Heart right ventricle (tissue), 16 donors: ENCODE results near the gene TRIM9. TPM values are rescaled to one million over a fixed set of nuclear protein-coding genes. Genes with fewer than 3 reads are reported as not detected.

Experiments used
- ATAC-seq, 8 donors: fragments of 200-7000 bp; cut with Tn5 transposase; one replicate each; pipeline ENCODE4 v1.9.1; 2020; ENCODE audit warnings: mild to moderate bottlenecking in 8 of 8, moderate library complexity in 8 of 8, moderate number of reproducible peaks in 1 of 8
- DNase-seq, 2 donors: peaks; one replicate each; pipeline ENCODE4 v3.0.0-alpha.2; 2020
- H3K27ac ChIP-seq, 10 donors: fragments of 200-600 bp; sonication (generic) in 2 of 10; one replicate each; pipeline versions ENCODE4 v1.5.0 to v1.8.0; 2020 to 2022; ENCODE audit warnings: mild to moderate bottlenecking in 3 of 10
- H3K27me3 ChIP-seq, 7 donors: fragments of 200-600 bp; one replicate each; pipeline ENCODE4 v1.8.0; 2021 to 2022; ENCODE audit warnings: mild to moderate bottlenecking in 2 of 7
- H3K36me3 ChIP-seq, 9 donors: fragments of 200-600 bp; sonication (generic) in 1 of 9; one replicate each; pipeline versions ENCODE4 v1.5.0 to v1.8.0; 2020 to 2022; ENCODE audit warnings: mild to moderate bottlenecking in 2 of 9
- H3K4me1 ChIP-seq, 9 donors: fragments of 200-600 bp; sonication (generic) in 1 of 9; one replicate each; pipeline versions ENCODE4 v1.5.0 to v1.8.0; 2020 to 2022; ENCODE audit warnings: mild to moderate bottlenecking in 4 of 9
- H3K4me3 ChIP-seq, 10 donors: fragments of 200-600 bp; sonication (generic) in 2 of 10; one replicate each; pipeline versions ENCODE4 v1.5.0 to v1.8.0; 2020 to 2022; ENCODE audit warnings: mild to moderate bottlenecking in 7 of 10, moderate library complexity in 2 of 10
- H3K9me3 ChIP-seq, 11 donors: fragments of 200-600 bp in 10 of 11; sonication (generic) in 2 of 11; one replicate each; pipeline versions ENCODE4 v1.5.0 to v1.8.0; 2013 to 2022; ENCODE audit warnings: mild to moderate bottlenecking in 2 of 11, control low read depth in 1 of 11, moderate library complexity in 1 of 11
- WGBS, 2 donors: extraction: QIAGEN DNeasy Blood & Tissue Kit; methylation state at CpG; one replicate each; pipeline ENCODE4 v1.1.7; 2013; ENCODE audit warnings: inconsistent platforms in 1 of 2; 5-methylcytosine and 5-hydroxymethylcytosine counted together
- intact Hi-C, 10 donors: fragments of 100-400 bp; cut with DNase I; formaldehyde crosslinking; loops; one replicate each; pipeline versions ENCODE4 v1.11.1 to v1.14.2; 2022
- polyA plus RNA-seq, 2 donors: library from polyadenylated mRNA; stranded (reverse); fragments of 200-250 nt; gene quantifications; one replicate each; pipeline ENCODE4 v1.2.3, GENCODE V29; 2013
- total RNA-seq, 10 donors: library from RNA; stranded (reverse); fragmentation: NEBNext Ultra II Directional in 3 of 10; extraction: Animal tissue kit (Norgen Biotek cat#: 25700) in 3 of 10; gene quantifications; one replicate each; pipeline versions ENCODE4 v1.2.1 to v1.2.4, GENCODE V29; 2021 to 2023
- TF ChIP-seq, protein P1 (sequence below), 9 donors: fragments of 200-600 bp; sonication (generic) in 2 of 9; IDR thresholded peaks; one replicate each; pipeline versions ENCODE4 v1.5.0 to v1.8.0; 2021 to 2022; ENCODE audit warnings: antibody characterized with exemption in 9 of 9, mild to moderate bottlenecking in 5 of 9, moderate library complexity in 1 of 9
- donor health status: Arrhythmogenic right ventricular cardiomyopathy.
- donor health status: ischemic (EF 13 %, LVEDD 7.1; RV severe dilation, severe dysfunction).
- donor health status: healthy with polysubstance abuse.
- donor health status: DM: no; HTN: yes; CAD: no.
- donor health status: DM: no; HTN: no; CAD: no.
- donor health status: ischemic (EF 25% LVEDD 6.9; RV normal size, moderate dysfunction).
- donor health status: ischemic (EF 25% LVEDD 5.7; RV mildly dilated, moderate dysfunction).
- donor health status: healthy.
- donor health status: DM: yes; HTN: yes; CAD: no.
- donor health status: Ischemic cardiomyopathy.
- donor health status: ischemic (EF 35%, LVEDD 5.7; RV mildly dilated, moderate dysfunction).
- donor health status: nonischemic (EF 11% LVEDD 7.7; RV severe dilation, severe dysfunction).
- donor health status: DM: yes; HTN: yes; CAD: no.
- donor health status: PGD.
- donor health status: ischemic (EF 29% LVEDD 5.4; RV normal size, mild dysfunction).
- donor health status: nonischemic (EF 23%, LVEDD 6.1; RV moderate dilation, normal function).

The TRIM9 gene
- total and polyA plus RNA-seq, 12 donors: 0.33 to 1.3 (median 0.59) TPM

DNA sequence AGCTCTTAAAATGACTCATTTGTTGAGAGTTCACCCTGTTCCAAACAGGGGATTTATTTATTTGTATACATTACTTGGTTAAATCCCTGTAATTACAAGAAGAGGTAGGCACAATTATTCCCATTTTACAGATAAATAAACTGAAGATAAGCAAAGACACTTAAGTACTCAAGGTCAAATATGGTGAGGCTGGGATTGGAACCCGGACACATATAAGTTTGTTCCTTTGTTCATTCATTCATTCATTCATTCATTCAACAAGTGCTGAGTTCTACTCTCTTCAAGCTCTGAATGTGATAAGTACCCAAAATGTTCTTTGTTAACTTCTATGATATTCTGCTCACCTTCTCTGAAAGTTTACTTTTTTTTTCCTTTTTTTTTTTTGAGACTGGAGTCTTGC lies 2.4 kb upstream of the TRIM9 start:
- peaks cover 6 to 76% (median 57%) of the 10 kb centered on the region in 7 donors for H3K27me3 ChIP-seq
- ATAC-seq: no peak
- intact Hi-C loops: loop anchor here in 2 of 10 donors (10.0 kb wide), 2 partner anchors 92 to 132 kb away; no protein-coding TSS in a partner anchor

DNA sequence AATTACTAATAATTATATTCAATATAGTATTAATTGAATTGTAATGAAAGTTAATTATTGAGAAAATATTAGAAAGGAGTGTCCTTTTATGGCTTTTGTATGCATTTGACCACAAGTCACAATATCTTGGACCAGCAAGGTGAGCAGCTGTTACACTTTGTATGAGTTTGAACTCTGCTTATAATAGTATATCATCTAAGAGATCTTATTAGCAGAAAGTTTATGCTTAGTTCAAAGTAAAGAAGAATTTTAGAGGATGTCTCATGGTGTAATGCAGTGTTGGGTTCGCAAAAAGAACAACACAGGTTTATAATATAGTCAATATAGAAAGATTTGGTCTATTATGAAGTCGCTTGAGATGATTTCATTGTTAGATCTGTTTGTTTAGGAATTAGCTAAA lies 2.0 kb upstream of the TRIM9 start:
- Histone ChIP-seq H3K36me3 (no peaks in the 10 kb centered on the region), H3K4me1 (peaks cover 7 to 27% (median 20%) of the 10 kb centered on the region in 9 donors), H3K27ac (no peak overlapping the region), H3K27me3 (peaks cover 6 to 80% (median 59%) of the 10 kb centered on the region in 7 donors), H3K4me3 (no peak overlapping the region), H3K9me3 (no peaks in the 10 kb centered on the region)
- DNase-seq (no peak), ATAC-seq (no peak)
- intact Hi-C loops: loop anchor here in 2 of 10 donors (10.0 kb wide), 2 partner anchors 92 to 132 kb away; no protein-coding TSS in a partner anchor
- WGBS, 2 donors: 97 to 99% methylated on average over 2 of the region's 2 CpGs
- TF ChIP-seq, protein P1, sequence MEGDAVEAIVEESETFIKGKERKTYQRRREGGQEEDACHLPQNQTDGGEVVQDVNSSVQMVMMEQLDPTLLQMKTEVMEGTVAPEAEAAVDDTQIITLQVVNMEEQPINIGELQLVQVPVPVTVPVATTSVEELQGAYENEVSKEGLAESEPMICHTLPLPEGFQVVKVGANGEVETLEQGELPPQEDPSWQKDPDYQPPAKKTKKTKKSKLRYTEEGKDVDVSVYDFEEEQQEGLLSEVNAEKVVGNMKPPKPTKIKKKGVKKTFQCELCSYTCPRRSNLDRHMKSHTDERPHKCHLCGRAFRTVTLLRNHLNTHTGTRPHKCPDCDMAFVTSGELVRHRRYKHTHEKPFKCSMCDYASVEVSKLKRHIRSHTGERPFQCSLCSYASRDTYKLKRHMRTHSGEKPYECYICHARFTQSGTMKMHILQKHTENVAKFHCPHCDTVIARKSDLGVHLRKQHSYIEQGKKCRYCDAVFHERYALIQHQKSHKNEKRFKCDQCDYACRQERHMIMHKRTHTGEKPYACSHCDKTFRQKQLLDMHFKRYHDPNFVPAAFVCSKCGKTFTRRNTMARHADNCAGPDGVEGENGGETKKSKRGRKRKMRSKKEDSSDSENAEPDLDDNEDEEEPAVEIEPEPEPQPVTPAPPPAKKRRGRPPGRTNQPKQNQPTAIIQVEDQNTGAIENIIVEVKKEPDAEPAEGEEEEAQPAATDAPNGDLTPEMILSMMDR (IDR thresholded peaks at IDR 0.05): no peak

More for the DNA sequence above, 2.4 kb upstream of the TRIM9 start:
- Histone ChIP-seq H3K27ac (no peak overlapping the region), H3K4me1 (peaks cover 7 to 27% (median 20%) of the 10 kb centered on the region in 9 donors), H3K4me3 (no peak overlapping the region), H3K36me3 (no peaks in the 10 kb centered on the region), H3K9me3 (no peaks in the 10 kb centered on the region)
- WGBS, 2 donors: 87 to 89% methylated on average over 1 of the region's 1 CpG
- TF ChIP-seq, protein P1 (IDR thresholded peaks at IDR 0.05): no peak
- no peak for DNase-seq

DNA sequence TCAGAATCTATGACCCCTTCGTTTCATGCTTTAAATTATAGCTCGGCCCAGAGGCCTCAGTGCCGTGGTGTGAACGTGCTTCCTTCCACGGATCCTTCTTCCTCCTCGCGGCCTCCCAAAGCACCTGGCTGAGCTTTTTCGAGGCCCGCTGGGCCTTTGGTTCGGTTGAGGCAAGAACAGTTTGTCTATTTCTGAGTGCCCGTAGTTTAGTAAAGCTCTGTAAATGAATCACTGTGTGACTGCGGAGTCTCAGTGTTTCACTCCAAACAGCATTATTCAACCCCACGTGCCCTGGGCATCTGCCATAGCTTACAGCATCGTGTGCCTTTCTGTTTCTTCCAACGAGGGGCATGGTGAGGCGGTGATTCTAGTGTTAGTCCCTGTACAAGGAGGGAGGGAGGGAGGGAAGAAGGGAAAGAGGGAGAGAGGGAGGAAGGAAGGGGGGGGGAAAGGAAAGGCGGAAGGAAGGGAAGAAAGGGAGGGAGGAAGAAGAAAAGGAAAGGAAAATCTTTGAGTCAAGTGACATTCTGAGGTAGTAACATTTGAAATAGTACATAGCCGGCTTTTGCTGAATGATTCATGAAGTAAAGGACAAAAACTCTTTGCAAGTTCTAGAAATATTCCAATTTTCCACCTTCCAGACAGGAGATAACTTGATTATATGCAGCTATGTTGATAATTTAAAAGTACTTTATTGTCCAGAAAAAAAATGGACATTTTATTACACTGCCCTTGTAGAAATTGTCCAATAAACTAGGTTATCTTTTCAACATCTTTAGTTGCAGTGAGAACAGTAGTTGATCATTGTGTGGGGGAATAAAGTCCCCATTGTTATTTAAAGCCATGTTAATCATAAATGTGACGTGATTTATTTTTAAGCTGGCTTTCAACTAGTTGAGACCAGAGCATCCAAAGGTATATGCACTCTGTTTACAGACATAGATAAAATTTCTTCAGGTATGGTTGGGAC lies 1.2 kb upstream of the TRIM9 start:
- TF ChIP-seq, protein P1 (IDR thresholded peaks at IDR 0.05): no peak
- H3K27me3 ChIP-seq: peaks cover 6 to 80% (median 59%) of the 10 kb centered on the region in 7 donors
- H3K9me3 ChIP-seq: no peaks in the 10 kb centered on the region
- H3K4me3 ChIP-seq: peak overlapping the region; percentile 47 to 70 (median 62)
- H3K27ac ChIP-seq: peak overlapping the region; percentile 3 to 82 (median 64)
- intact Hi-C loops: loop anchor here in 2 of 10 donors (10.0 kb wide), 2 partner anchors 91 to 131 kb away; no protein-coding TSS in a partner anchor
- 21 to 22% methylated on average over 19 of the region's 19 CpGs for whole genome bisulfite sequencing, 2 donors
- H3K4me1 ChIP-seq: peaks cover 7 to 27% (median 20%) of the 10 kb centered on the region in 9 donors
- peak; percentile 5 to 10 for DNase-seq
- H3K36me3 ChIP-seq: no peaks in the 10 kb centered on the region
- peak in 5 of 8 donors; percentile 8 to 30 (median 25) for ATAC-seq

DNA sequence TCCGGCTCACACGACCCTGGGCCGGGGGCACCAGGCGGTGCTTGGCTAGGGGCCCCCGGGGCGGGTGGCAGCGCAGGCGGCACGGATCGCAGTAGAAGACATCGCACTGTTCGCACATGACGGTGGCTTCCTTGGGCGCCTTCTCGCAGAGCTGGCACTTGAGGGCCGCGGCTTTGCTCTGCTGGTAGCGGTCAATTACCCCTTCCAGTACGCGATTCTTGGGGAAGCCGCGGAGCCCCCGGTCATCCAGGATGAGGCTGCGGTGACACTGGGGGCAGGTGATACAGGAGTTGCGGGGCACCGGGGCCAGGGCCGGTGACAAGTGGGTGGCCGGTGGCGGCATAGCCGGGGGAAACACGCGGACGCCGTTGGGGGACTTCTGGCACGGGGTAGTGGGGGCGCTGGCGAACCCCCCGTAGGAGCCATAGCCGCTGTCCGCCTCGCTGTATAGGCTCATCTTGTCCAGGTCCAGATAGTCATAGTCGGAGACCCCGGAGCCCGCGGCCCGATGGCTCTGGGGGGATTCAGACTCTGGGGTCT lies 553 bp downstream of the TRIM9 start:
- intact Hi-C loops: loop anchor here in 2 of 10 donors (10.0 kb wide), 2 partner anchors 90 to 130 kb away; no protein-coding TSS in a partner anchor
- Histone ChIP-seq H3K4me3 (peak overlapping the region; percentile 47 to 70 (median 62)), H3K27me3 (peaks cover 6 to 67% (median 53%) of the 10 kb centered on the region in 7 donors), H3K9me3 (no peaks in the 10 kb centered on the region), H3K27ac (peak overlapping the region in 3 of 10 donors; percentile 7 to 71 (median 37)), H3K36me3 (no peaks in the 10 kb centered on the region), H3K4me1 (peaks cover 7 to 27% (median 20%) of the 10 kb centered on the region in 9 donors)
- TF ChIP-seq, protein P1 (IDR thresholded peaks at IDR 0.05): no peak
- DNase-seq (peak in 1 of 2 donors; percentile 16), ATAC-seq (peak in 2 of 8 donors; percentile 2 to 4)
- WGBS, 2 donors: 1% methylated on average over 44 to 46 of the region's 46 CpGs
